ENCODE data around the gene UNG.

Gene UNG

DNA sequence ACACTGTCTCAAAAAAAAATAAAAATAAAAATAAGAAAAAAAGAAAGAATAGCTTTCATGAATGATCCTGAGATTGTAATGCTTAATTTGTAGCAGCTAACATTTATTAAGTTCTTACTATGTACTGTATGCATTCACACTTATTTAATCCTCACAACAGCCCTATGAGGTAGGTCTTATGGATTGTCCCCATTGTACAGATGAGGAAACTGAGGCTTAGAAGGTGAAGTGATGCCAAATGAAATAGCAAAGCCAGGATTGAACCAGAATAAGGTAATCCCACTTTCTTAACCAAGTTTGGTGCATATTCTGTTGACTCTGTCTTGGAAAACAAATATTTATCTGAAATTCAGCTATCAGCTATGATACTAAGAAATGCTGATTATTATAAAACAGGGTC, 42.9 kb upstream of the UNG start:
- TF ChIP-seq, protein P1, sequence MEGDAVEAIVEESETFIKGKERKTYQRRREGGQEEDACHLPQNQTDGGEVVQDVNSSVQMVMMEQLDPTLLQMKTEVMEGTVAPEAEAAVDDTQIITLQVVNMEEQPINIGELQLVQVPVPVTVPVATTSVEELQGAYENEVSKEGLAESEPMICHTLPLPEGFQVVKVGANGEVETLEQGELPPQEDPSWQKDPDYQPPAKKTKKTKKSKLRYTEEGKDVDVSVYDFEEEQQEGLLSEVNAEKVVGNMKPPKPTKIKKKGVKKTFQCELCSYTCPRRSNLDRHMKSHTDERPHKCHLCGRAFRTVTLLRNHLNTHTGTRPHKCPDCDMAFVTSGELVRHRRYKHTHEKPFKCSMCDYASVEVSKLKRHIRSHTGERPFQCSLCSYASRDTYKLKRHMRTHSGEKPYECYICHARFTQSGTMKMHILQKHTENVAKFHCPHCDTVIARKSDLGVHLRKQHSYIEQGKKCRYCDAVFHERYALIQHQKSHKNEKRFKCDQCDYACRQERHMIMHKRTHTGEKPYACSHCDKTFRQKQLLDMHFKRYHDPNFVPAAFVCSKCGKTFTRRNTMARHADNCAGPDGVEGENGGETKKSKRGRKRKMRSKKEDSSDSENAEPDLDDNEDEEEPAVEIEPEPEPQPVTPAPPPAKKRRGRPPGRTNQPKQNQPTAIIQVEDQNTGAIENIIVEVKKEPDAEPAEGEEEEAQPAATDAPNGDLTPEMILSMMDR (conservative IDR thresholded peaks at IDR 0.05; ENCODE audit: low read depth): no peak
- POLR2A ChIA-PET (ENCODE audit: low non-redundant PET): no interaction called here
- DNase-seq (ENCODE audit: low spot score): no peak
- CTCF ChIA-PET: no interaction called here
- H3K27ac ChIP-seq: no peak overlapping the region

- ChIA-PET CTCF (interaction anchor here (0.8 kb wide), 1 partner anchor 14 kb away, joined by 5 read pairs; no protein-coding TSS in a partner anchor), POLR2A (ENCODE audit: low non-redundant PET) (no interaction called here)
- DNase-seq (ENCODE audit: low spot score): no peak
- no peak overlapping the region for H3K27ac ChIP-seq
- TF ChIP-seq, protein P1 (conservative IDR thresholded peaks at IDR 0.05; ENCODE audit: low read depth): no peak
These were observed 40.5 kb upstream of the UNG start for GRCh38 chr12:109056891-109057290.

- ChIA-PET CTCF (interaction anchor here (0.8 kb wide), 1 partner anchor 13 kb away, joined by 5 read pairs; no protein-coding TSS in a partner anchor), POLR2A (ENCODE audit: low non-redundant PET) (no interaction called here)
These were observed 40.0 kb upstream of the UNG start for GRCh38 chr12:109057376-109057775.

GRCh38 chr12:109058773-109059172, 38.6 kb upstream of the UNG start:
- H3K27ac ChIP-seq: no peak overlapping the region
- DNase-seq (ENCODE audit: low spot score): no peak
- ChIA-PET CTCF (no interaction called here), POLR2A (ENCODE audit: low non-redundant PET) (no interaction called here)
- TF ChIP-seq, protein P1 (conservative IDR thresholded peaks at IDR 0.05; ENCODE audit: low read depth): no peak

More at GRCh38 chr12:109057376-109057775, 40.0 kb upstream of the UNG start:
- TF ChIP-seq, protein P1 (conservative IDR thresholded peaks at IDR 0.05; ENCODE audit: low read depth): no peak
- no peak for DNase-seq (ENCODE audit: low spot score)
- no peak overlapping the region for H3K27ac ChIP-seq

GRCh38 chr12:109064143-109064542, 33.3 kb upstream of the UNG start:
- TF ChIP-seq, protein P1 (conservative IDR thresholded peaks at IDR 0.05; ENCODE audit: low read depth): no peak
- CTCF ChIA-PET: interaction anchor here (0.6 to 0.7 kb wide), 2 partner anchors 113 to 306 kb away, joined by 3 read pairs; no protein-coding TSS in a partner anchor
- DNase-seq (ENCODE audit: low spot score): no peak
- POLR2A ChIA-PET (ENCODE audit: low non-redundant PET): no interaction called here
- no peak overlapping the region for H3K27ac ChIP-seq

DNA sequence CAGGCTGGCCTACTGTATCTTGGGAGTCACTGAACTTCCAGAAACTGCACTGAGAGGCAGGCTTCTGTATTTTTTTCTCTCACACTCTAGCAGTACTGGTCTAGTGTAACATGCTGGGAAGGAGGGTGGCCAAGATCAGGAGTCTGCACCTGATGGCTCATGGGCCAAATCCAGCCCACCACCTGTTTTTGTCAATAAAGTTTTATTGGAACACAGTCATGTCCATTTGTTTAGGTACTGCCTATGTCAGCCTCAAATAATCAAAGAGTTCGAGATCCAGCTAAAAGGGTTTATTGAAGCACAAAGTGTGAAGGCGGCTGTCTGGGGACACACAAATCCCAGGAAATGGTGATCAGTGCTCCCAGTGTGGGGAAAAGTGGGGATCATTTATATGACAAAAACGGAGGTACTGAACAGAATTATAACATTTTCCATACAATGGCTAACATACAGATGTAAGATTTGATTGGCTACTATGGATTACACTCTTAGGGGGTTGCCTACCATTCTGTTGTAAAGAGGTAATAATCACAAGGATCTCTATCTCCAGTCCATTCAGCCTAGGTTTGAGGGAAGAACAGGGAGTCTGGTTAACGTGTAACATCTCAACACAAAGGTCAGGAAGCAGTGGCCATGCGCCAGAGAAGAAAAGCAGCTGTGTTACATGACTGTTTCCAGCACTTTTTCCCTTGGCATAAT, 32.1 kb upstream of the UNG start:
- H3K27ac ChIP-seq: no peak overlapping the region
- CTCF ChIA-PET: no interaction called here
- TF ChIP-seq, protein P1 (conservative IDR thresholded peaks at IDR 0.05; ENCODE audit: low read depth): no peak
- DNase-seq (ENCODE audit: low spot score): no peak
- POLR2A ChIA-PET (ENCODE audit: low non-redundant PET): no interaction called here

Measured in RWPE1 (cell line).